ENCODE data around the gene MGMT. TPM values are rescaled to one million over a fixed set of nuclear protein-coding genes. Genes with fewer than 3 reads are reported as not detected.

MGMT gene
- total RNA-seq (11.1 and 15.0 TPM in 2 replicates), polyA plus RNA-seq (13.7 and 15.2 TPM in 2 replicates), polyA minus RNA-seq (7.0 and 7.3 TPM in 2 replicates), Bru-seq, nascent RNA (percentile 53 among the genes with signal in this experiment), BruChase-seq, experiment 1, labeled RNA remaining after a 6-hour chase (percentile 39 among the genes with signal in this experiment), BruChase-seq, experiment 2, labeled RNA remaining after a 2-hour chase (percentile 49 among the genes with signal in this experiment)
- polyA plus RNA-seq (2011; cell fraction: cytosol; rRNA removed) = 10.7 and 13.6 TPM in 2 replicates
- 7.3 and 9.6 TPM in 2 replicates for polyA plus RNA-seq (2011; cell fraction: nucleus; rRNA removed)
- 4.3 and 7.7 TPM in 2 replicates for polyA plus RNA-seq (2012)
- 4.3 TPM for polyA minus RNA-seq (2011; cell fraction: cytosol; rRNA and poly(A)+ RNA removed)
- 13.1 and 15.8 TPM in 2 replicates for polyA minus RNA-seq (2011; cell fraction: nucleus; rRNA and poly(A)+ RNA removed)
- long read RNA-seq, transcript MGMT-201 (5 exons, 1,759 nt) = major isoform, 52 of 57 reads
- long read RNA-seq, partial matches to known transcripts = 4 of 57 reads
- long read RNA-seq, other reads (novel, unspliced or antisense) = 1 of 57 reads

- peak; percentile 61 for TF ChIP-seq POLR2A (IDR thresholded peaks at IDR 0.05; ENCODE audit: low read depth, low read length)
- TF ChIP-seq GATA2 (IDR thresholded peaks at IDR 0.05; ENCODE audit: insufficient read depth, insufficient read length, low read depth, low read length) = no peak
- Histone ChIP-seq H3K4me1 (ENCODE audit: control insufficient read depth, extremely low read depth, insufficient read depth, low read length) (peaks cover 10% of the 10 kb centered on the region), H3K9ac (replicated peaks; ENCODE audit: extremely low read depth, insufficient read depth, low read length) (peak within 1 kb of the TSS; percentile 27), H3K9me1 (replicated peaks; ENCODE audit: control insufficient read depth, extremely low read depth, insufficient read depth, low read length) (no peaks in the 10 kb centered on the region), H3K36me3 (ENCODE audit: control insufficient read depth in 2 of 2, extremely low read depth in 1 of 2, insufficient read depth in 2 of 2, low read length in 2 of 2) (no peaks in the 10 kb centered on the region), H3K27me3 (ENCODE audit: control insufficient read depth in 2 of 2, insufficient read depth in 2 of 2, low read length in 2 of 2) (no peaks in the 10 kb centered on the region), H3K9me3 (replicated peaks; ENCODE audit: control insufficient read depth, insufficient read depth, low read length) (no peaks in the 10 kb centered on the region), H2AFZ (ENCODE audit: low read depth, low read length) (peak within 1 kb of the TSS; percentile 95), H4K20me1 (replicated peaks; ENCODE audit: control insufficient read depth, extremely low read depth, insufficient read depth, low read length) (no peaks in the 10 kb centered on the region), H3K4me3 (replicated peaks in 1 of 3; ENCODE audit: insufficient read depth in 1 of 3, low read depth in 1 of 3, low read length in 3 of 3) (peak within 1 kb of the TSS; percentile 34 to 64 (median 63)), H3K27ac (ENCODE audit: insufficient read depth, low read depth, low read length) (peak within 1 kb of the TSS; percentile 25), H3K4me2 (ENCODE audit: insufficient read depth, low read length) (peak within 1 kb of the TSS; percentile 60), H3K79me2 (ENCODE audit: control insufficient read depth, insufficient read depth, low read length) (no peaks in the 10 kb centered on the region)
- peak; percentile 50 for DNase-seq (ENCODE audit: low read depth, low spot score)
- ChIA-PET CTCF (interaction anchor here (1.0 kb wide), 1 partner anchor 643 kb away, joined by 3 read pairs; no protein-coding TSS in a partner anchor), POLR2A (no interaction called here)
- dilution Hi-C loops (cut with MboI; ENCODE audit: extremely low pct_ligation_motif_present, low sequenced_read_pairs) (no loop called here), intact Hi-C loops (cut with micrococcal nuclease) (loop anchor here (1.0 to 5.0 kb wide), 6 partner anchors 50 to 644 kb away; partner anchors contain the start of gene EBF3)
- BruUV-seq (replicated peaks) = no TSS peak
- FAIRE-seq = peak; percentile 78
These were observed at the start of gene MGMT for GRCh38 chr10:129466703-129467358. Gene MGMT, plus strand, starts transcription at chr10:129467241.

- TF ChIP-seq POLR2A (IDR thresholded peaks at IDR 0.05; ENCODE audit: low read depth, low read length) = no peak
- TF ChIP-seq JUN (IDR thresholded peaks at IDR 0.05; ENCODE audit: borderline replicate concordance, insufficient read depth, insufficient read length, low read depth) = peak; percentile 39
- POLR2A ChIA-PET = no interaction called here
- FAIRE-seq = no peak
- Histone ChIP-seq H3K27me3 (ENCODE audit: control insufficient read depth in 2 of 2, insufficient read depth in 2 of 2, low read length in 2 of 2) (no peaks in the 10 kb centered on the region), H3K4me2 (ENCODE audit: insufficient read depth, low read length) (peak overlapping the region; percentile 52), H3K27ac (ENCODE audit: insufficient read depth, low read depth, low read length) (peak overlapping the region; percentile 62), H3K9ac (replicated peaks; ENCODE audit: extremely low read depth, insufficient read depth, low read length) (peak overlapping the region; percentile 46), H2AFZ (ENCODE audit: low read depth, low read length) (no peak overlapping the region), H3K9me1 (replicated peaks; ENCODE audit: control insufficient read depth, extremely low read depth, insufficient read depth, low read length) (no peaks in the 10 kb centered on the region), H3K36me3 (ENCODE audit: control insufficient read depth in 2 of 2, extremely low read depth in 1 of 2, insufficient read depth in 2 of 2, low read length in 2 of 2) (no peaks in the 10 kb centered on the region), H3K79me2 (ENCODE audit: control insufficient read depth, insufficient read depth, low read length) (no peaks in the 10 kb centered on the region), H4K20me1 (replicated peaks; ENCODE audit: control insufficient read depth, extremely low read depth, insufficient read depth, low read length) (no peaks in the 10 kb centered on the region), H3K9me3 (replicated peaks; ENCODE audit: control insufficient read depth, insufficient read depth, low read length) (no peaks in the 10 kb centered on the region), H3K4me3 (replicated peaks in 1 of 3; ENCODE audit: insufficient read depth in 1 of 3, low read depth in 1 of 3, low read length in 3 of 3) (no peak overlapping the region), H3K4me1 (ENCODE audit: control insufficient read depth, extremely low read depth, insufficient read depth, low read length) (peaks cover 17% of the 10 kb centered on the region)
- no TSS peak for BruUV-seq (replicated peaks)
- intact Hi-C loops (cut with micrococcal nuclease) = loop anchor here (1.0 to 5.0 kb wide), 9 partner anchors 8 to 693 kb away; partner anchors contain the start of genes EBF3 and MGMT
- dilution Hi-C loops (cut with MboI; ENCODE audit: extremely low pct_ligation_motif_present, low sequenced_read_pairs) = no loop called here
- CTCF ChIA-PET = interaction anchor here (0.9 kb wide), 1 partner anchor 11 kb away, joined by 3 read pairs; no protein-coding TSS in a partner anchor
- peak; percentile 73 for DNase-seq (ENCODE audit: low read depth, low spot score)
These were observed 49.2 kb upstream of the MGMT start for GRCh38 chr10:129417870-129418269.
